Right lobe of liver (tissue), 4 donors: ENCODE results near the gene JADE3.

ENCODE experiments used
- POLR2A ChIP-seq: fragments of 450-650 bp; IDR thresholded peaks from one replicate; pipeline ENCODE4 v1.6.1; 2017; ENCODE audit warnings: antibody characterized with exemption, mild to moderate bottlenecking
- TF ChIP-seq, protein P1 (sequence below), 4 donors: fragments of 200-600 bp in 3 of 4; fragments of 450-650 bp in 1 of 4; IDR thresholded peaks; one replicate each; pipeline versions ENCODE4 v1.5.1 to v1.8.0; 2016 to 2022; ENCODE audit warnings: antibody characterized with exemption in 4 of 4, mild to moderate bottlenecking in 2 of 4
- donor health status: DM: no; HTN: no; CAD: no.
- donor health status: DM: no; HTN: no; CAD: no.
- donor health status: DM: no; HTN: yes; CAD: no.

DNA sequence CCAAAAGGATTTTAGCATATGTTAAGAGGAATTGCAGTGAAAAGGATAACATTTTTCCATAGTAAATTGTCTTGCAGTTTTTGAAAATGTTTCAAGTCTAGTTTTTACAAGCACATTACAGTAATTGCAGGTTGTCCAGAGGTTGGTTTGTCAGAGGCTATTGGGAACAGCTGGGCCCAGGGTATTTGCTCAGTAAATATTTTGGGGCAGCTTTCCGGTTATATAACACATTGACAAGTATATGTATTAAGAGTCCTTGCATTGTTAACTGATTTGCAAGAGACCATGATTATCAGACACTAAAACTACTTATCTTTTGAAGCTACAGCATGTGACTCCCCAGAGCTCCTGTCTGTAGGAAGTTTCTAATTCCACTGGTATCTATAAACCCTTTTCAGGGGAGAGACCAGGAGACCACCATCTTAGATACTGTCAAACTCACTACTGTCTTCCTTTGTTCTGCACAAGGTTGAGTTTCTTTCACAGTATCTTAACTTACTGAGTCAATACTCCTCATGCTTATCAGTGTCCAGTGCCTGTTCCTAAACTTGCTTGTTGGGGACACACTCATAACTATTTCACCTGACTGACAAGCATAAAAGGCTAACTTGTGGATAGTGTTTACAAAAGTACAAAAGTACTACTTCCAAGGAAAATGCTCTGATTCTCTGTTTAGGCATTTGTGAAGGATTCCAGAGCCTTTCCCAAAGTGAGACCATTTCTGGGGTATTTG lies 147.1 kb downstream of the JADE3 start:
- TF ChIP-seq, protein P1, sequence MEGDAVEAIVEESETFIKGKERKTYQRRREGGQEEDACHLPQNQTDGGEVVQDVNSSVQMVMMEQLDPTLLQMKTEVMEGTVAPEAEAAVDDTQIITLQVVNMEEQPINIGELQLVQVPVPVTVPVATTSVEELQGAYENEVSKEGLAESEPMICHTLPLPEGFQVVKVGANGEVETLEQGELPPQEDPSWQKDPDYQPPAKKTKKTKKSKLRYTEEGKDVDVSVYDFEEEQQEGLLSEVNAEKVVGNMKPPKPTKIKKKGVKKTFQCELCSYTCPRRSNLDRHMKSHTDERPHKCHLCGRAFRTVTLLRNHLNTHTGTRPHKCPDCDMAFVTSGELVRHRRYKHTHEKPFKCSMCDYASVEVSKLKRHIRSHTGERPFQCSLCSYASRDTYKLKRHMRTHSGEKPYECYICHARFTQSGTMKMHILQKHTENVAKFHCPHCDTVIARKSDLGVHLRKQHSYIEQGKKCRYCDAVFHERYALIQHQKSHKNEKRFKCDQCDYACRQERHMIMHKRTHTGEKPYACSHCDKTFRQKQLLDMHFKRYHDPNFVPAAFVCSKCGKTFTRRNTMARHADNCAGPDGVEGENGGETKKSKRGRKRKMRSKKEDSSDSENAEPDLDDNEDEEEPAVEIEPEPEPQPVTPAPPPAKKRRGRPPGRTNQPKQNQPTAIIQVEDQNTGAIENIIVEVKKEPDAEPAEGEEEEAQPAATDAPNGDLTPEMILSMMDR (IDR thresholded peaks at IDR 0.05) = no peak
- TF ChIP-seq POLR2A = no peak
